ENCODE data around the gene HEPN1. TPM values are rescaled to one million over a fixed set of nuclear protein-coding genes. Genes with fewer than 3 reads are reported as not detected.

Gene HEPN1
- total and polyA plus RNA-seq, 2 experiments from 2014 or later: not detected

DNA sequence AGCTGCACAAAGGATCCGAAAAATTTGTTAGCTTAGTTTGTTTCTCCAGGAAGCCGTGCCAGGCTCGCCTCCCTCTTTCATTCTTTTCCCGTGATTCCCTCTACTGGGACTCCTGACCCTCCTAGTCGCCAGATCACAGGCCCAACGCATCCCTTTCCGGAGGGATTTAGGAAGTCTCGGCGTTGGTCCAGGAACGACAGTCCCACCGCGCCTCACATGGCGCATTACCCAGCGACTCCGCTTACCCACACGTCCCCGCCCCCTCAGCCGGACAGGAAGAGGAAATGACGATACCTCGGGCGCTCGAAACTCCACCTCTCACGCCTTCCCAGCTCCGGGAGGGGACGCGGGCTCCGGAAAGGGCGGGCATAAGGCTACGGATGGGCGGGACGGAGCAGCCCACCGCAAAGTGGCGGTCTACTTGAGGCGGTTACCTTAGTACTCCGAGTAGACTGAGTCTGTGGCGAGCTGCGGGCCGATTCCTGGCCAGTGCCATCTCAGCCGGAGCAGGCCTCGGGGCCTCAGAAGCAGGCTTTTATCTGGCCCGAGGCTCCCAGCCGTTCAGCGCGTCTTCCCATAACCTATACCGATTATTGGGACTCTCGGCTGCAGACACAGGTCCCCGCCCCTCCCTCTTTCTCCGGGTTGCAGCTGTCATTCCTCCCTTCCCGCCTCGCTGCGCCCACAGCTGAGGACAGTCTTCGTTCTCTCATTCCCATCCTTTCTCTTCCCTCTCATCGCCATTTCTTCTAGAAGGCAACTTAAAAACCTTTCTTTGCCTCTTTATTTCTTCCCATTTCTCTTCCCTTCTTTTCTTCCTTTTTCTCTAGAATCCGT, 34.9 kb downstream of the HEPN1 start, which contains the start of gene CCDC15 (continued):
- TF ChIP-seq, protein P1, sequence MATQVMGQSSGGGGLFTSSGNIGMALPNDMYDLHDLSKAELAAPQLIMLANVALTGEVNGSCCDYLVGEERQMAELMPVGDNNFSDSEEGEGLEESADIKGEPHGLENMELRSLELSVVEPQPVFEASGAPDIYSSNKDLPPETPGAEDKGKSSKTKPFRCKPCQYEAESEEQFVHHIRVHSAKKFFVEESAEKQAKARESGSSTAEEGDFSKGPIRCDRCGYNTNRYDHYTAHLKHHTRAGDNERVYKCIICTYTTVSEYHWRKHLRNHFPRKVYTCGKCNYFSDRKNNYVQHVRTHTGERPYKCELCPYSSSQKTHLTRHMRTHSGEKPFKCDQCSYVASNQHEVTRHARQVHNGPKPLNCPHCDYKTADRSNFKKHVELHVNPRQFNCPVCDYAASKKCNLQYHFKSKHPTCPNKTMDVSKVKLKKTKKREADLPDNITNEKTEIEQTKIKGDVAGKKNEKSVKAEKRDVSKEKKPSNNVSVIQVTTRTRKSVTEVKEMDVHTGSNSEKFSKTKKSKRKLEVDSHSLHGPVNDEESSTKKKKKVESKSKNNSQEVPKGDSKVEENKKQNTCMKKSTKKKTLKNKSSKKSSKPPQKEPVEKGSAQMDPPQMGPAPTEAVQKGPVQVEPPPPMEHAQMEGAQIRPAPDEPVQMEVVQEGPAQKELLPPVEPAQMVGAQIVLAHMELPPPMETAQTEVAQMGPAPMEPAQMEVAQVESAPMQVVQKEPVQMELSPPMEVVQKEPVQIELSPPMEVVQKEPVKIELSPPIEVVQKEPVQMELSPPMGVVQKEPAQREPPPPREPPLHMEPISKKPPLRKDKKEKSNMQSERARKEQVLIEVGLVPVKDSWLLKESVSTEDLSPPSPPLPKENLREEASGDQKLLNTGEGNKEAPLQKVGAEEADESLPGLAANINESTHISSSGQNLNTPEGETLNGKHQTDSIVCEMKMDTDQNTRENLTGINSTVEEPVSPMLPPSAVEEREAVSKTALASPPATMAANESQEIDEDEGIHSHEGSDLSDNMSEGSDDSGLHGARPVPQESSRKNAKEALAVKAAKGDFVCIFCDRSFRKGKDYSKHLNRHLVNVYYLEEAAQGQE (IDR thresholded peaks at IDR 0.05; ENCODE audit: unreplicated experiment): no peak
- peak; percentile 95 for TF ChIP-seq POLR2AphosphoS5 (IDR thresholded peaks at IDR 0.05; ENCODE audit: low read depth)

DNA sequence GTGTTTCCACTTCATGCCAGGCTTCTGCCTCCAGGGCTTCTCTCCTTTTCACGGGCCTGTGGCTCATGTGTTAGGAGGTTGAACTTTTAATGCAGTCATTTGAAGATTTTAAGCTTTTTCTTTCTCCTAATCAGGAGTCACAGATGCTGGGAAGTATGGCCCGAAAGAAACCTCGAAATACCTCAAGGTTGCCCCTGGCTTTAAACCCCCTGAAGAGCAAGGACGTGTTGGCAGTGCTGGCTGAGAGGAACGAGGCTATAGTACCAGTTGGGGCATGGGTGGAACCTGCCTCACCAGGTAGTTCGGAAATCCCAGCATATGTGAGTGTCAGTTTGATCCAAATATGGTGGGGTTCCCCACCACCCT, 35.5 kb downstream of the HEPN1 start:
- ATAC-seq (no peak), DNase-seq (ENCODE audit: low spot score) (no peak)
- Histone ChIP-seq H4K20me1 (replicated peaks; ENCODE audit: insufficient read depth) (no peaks in the 10 kb centered on the region), H3K36me3 (ENCODE audit: insufficient read depth) (no peaks in the 10 kb centered on the region), H2AFZ (peak overlapping the region; percentile 96), H3K4me2 (peak overlapping the region; percentile 84), H3K27ac (ENCODE audit: low read depth) (no peak overlapping the region), H3F3A (replicated peaks; ENCODE audit: low read depth) (no peaks in the 10 kb centered on the region), H3K79me2 (replicated peaks; ENCODE audit: insufficient read depth) (no peaks in the 10 kb centered on the region), H3K4me3 (peak overlapping the region; percentile 65), H3K9me2 (ENCODE audit: insufficient read depth) (peaks cover 26% of the 10 kb centered on the region), H3K27me3 (ENCODE audit: insufficient read depth) (peaks cover 15% of the 10 kb centered on the region), H3K4me1 (ENCODE audit: insufficient read depth) (peaks cover 3% of the 10 kb centered on the region; the same call in 1 of the 2 replicates)
- no peaks in the 10 kb centered on the region for H3K4me1 Mint-ChIP-seq
- no peak overlapping the region for H3K27ac Mint-ChIP-seq
- H3K9me3 Mint-ChIP-seq: no peaks in the 10 kb centered on the region
- no peaks in the 10 kb centered on the region for H3K27me3 Mint-ChIP-seq (ENCODE audit: insufficient read depth, low read depth, poor library complexity)
- H3K4me3 Mint-ChIP-seq: no peak overlapping the region
- no peaks in the 10 kb centered on the region for H3K36me3 Mint-ChIP-seq (ENCODE audit: low read depth)
- TF ChIP-seq, protein P2, sequence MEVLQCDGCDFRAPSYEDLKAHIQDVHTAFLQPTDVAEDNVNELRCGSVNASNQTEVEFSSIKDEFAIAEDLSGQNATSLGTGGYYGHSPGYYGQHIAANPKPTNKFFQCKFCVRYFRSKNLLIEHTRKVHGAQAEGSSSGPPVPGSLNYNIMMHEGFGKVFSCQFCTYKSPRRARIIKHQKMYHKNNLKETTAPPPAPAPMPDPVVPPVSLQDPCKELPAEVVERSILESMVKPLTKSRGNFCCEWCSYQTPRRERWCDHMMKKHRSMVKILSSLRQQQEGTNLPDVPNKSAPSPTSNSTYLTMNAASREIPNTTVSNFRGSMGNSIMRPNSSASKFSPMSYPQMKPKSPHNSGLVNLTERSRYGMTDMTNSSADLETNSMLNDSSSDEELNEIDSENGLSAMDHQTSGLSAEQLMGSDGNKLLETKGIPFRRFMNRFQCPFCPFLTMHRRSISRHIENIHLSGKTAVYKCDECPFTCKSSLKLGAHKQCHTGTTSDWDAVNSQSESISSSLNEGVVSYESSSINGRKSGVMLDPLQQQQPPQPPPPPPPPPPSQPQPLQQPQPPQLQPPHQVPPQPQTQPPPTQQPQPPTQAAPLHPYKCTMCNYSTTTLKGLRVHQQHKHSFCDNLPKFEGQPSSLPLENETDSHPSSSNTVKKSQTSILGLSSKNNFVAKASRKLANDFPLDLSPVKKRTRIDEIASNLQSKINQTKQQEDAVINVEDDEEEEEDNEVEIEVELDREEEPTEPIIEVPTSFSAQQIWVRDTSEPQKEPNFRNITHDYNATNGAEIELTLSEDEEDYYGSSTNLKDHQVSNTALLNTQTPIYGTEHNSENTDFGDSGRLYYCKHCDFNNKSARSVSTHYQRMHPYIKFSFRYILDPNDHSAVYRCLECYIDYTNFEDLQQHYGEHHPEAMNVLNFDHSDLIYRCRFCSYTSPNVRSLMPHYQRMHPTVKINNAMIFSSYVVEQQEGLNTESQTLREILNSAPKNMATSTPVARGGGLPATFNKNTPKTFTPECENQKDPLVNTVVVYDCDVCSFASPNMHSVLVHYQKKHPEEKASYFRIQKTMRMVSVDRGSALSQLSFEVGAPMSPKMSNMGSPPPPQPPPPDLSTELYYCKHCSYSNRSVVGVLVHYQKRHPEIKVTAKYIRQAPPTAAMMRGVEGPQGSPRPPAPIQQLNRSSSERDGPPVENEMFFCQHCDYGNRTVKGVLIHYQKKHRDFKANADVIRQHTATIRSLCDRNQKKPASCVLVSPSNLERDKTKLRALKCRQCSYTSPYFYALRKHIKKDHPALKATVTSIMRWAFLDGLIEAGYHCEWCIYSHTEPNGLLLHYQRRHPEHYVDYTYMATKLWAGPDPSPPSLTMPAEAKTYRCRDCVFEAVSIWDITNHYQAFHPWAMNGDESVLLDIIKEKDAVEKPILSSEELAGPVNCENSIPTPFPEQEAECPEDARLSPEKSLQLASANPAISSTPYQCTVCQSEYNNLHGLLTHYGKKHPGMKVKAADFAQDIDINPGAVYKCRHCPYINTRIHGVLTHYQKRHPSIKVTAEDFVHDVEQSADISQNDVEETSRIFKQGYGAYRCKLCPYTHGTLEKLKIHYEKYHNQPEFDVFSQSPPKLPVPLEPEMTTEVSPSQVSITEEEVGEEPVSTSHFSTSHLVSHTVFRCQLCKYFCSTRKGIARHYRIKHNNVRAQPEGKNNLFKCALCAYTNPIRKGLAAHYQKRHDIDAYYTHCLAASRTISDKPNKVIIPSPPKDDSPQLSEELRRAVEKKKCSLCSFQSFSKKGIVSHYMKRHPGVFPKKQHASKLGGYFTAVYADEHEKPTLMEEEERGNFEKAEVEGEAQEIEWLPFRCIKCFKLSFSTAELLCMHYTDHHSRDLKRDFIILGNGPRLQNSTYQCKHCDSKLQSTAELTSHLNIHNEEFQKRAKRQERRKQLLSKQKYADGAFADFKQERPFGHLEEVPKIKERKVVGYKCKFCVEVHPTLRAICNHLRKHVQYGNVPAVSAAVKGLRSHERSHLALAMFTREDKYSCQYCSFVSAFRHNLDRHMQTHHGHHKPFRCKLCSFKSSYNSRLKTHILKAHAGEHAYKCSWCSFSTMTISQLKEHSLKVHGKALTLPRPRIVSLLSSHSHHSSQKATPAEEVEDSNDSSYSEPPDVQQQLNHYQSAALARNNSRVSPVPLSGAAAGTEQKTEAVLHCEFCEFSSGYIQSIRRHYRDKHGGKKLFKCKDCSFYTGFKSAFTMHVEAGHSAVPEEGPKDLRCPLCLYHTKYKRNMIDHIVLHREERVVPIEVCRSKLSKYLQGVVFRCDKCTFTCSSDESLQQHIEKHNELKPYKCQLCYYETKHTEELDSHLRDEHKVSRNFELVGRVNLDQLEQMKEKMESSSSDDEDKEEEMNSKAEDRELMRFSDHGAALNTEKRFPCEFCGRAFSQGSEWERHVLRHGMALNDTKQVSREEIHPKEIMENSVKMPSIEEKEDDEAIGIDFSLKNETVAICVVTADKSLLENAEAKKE (CRISPR knock-in tag; IDR thresholded peaks at IDR 0.05): no peak
- TF ChIP-seq POLR2AphosphoS5 (IDR thresholded peaks at IDR 0.05; ENCODE audit: low read depth) (no peak), STAT1 (IDR thresholded peaks at IDR 0.05; ENCODE audit: unreplicated experiment) (no peak), ZNF331 (CRISPR knock-in tag; IDR thresholded peaks at IDR 0.05; ENCODE audit: low read depth) (no peak), EZH2 (IDR thresholded peaks at IDR 0.05; ENCODE audit: low read depth, unreplicated experiment) (no peak)
- TF ChIP-seq, protein P3, sequence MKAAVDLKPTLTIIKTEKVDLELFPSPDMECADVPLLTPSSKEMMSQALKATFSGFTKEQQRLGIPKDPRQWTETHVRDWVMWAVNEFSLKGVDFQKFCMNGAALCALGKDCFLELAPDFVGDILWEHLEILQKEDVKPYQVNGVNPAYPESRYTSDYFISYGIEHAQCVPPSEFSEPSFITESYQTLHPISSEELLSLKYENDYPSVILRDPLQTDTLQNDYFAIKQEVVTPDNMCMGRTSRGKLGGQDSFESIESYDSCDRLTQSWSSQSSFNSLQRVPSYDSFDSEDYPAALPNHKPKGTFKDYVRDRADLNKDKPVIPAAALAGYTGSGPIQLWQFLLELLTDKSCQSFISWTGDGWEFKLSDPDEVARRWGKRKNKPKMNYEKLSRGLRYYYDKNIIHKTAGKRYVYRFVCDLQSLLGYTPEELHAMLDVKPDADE (IDR thresholded peaks at IDR 0.05): no peak
- TF ChIP-seq, protein P4, sequence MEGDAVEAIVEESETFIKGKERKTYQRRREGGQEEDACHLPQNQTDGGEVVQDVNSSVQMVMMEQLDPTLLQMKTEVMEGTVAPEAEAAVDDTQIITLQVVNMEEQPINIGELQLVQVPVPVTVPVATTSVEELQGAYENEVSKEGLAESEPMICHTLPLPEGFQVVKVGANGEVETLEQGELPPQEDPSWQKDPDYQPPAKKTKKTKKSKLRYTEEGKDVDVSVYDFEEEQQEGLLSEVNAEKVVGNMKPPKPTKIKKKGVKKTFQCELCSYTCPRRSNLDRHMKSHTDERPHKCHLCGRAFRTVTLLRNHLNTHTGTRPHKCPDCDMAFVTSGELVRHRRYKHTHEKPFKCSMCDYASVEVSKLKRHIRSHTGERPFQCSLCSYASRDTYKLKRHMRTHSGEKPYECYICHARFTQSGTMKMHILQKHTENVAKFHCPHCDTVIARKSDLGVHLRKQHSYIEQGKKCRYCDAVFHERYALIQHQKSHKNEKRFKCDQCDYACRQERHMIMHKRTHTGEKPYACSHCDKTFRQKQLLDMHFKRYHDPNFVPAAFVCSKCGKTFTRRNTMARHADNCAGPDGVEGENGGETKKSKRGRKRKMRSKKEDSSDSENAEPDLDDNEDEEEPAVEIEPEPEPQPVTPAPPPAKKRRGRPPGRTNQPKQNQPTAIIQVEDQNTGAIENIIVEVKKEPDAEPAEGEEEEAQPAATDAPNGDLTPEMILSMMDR (conservative IDR thresholded peaks at IDR 0.05; ENCODE audit: low read depth in 2 of 2): no peak

Data from GM23338 (cell line).